GM19035 (cell line): ENCODE measurements around the gene P3H3.
"Not testable (repeated sequence)": the region's sequence is repeated elsewhere in the genome, so short reads cannot be mapped to it uniquely, and the experiment has no call there.

Experiments
- ATAC-seq: cut with Tn5 transposase; IDR thresholded peaks from one replicate; pipeline ENCODE4 v1.9.1; 2021; ENCODE audit not compliant: unreplicated experiment

The P3H3 gene

GRCh38 chr12:6886206-6886999, 58.2 kb downstream of the P3H3 start:
- ATAC-seq = not testable (repeated sequence)

GRCh38 chr12:6887460-6887859, 59.3 kb downstream of the P3H3 start:
- ATAC-seq = no peak

- ATAC-seq = no peak
Observed at GRCh38 chr12:6888360-6888759, 60.2 kb downstream of the P3H3 start.

GRCh38 chr12:6888794-6889193, 60.6 kb downstream of the P3H3 start:
- ATAC-seq = not testable (repeated sequence)
